Activated T-cell treated with anti-CD3 and anti-CD28 coated beads, Interleukin-2, amount 50 U/mL, for 1 hour (primary cell): ENCODE data around the gene DMBX1.

Experiments used
- DNase-seq: peaks from one replicate; pipeline ENCODE4 v3.0.0-alpha.2; 2020

The DMBX1 gene

GRCh38 chr1:46489638-46490405 lies at the start of gene DMBX1:
DMBX1 (plus strand) TSS chr1:46489836; CDS start chr1:46507011, 17,175 bp downstream.
- DNase-seq: peak; percentile 35

GRCh38 chr1:46440478-46440877 lies 49.2 kb upstream of the DMBX1 start:
- DNase-seq: no peak

GRCh38 chr1:46442317-46443161 lies 47.1 kb upstream of the DMBX1 start:
- DNase-seq: peak; percentile 75

GRCh38 chr1:46444466-46444865 lies 45.2 kb upstream of the DMBX1 start:
- DNase-seq: no peak

GRCh38 chr1:46445773-46446256 lies 43.8 kb upstream of the DMBX1 start:
- DNase-seq: no peak

- peak; percentile 81 for DNase-seq
These were observed 42.8 kb upstream of the DMBX1 start for GRCh38 chr1:46446646-46447498.

- no peak for DNase-seq
These were observed 42.0 kb upstream of the DMBX1 start for GRCh38 chr1:46447499-46448108.

- no peak for DNase-seq
These were observed 41.3 kb upstream of the DMBX1 start for GRCh38 chr1:46448109-46448911.

GRCh38 chr1:46449223-46450159 lies 40.1 kb upstream of the DMBX1 start:
- no peak for DNase-seq

- DNase-seq: no peak
These were observed 39.5 kb upstream of the DMBX1 start for GRCh38 chr1:46450160-46450517.

GRCh38 chr1:46451948-46452930 lies 37.4 kb upstream of the DMBX1 start:
- DNase-seq: no peak

GRCh38 chr1:46452931-46453325 lies 36.7 kb upstream of the DMBX1 start:
- no peak for DNase-seq

- no peak for DNase-seq
These were observed 36.2 kb upstream of the DMBX1 start for GRCh38 chr1:46453449-46453848.

GRCh38 chr1:46455951-46456350 lies 33.7 kb upstream of the DMBX1 start:
- DNase-seq: no peak

GRCh38 chr1:46456411-46456963 lies 33.1 kb upstream of the DMBX1 start:
- no peak for DNase-seq

- no peak for DNase-seq
These were observed 32.5 kb upstream of the DMBX1 start for GRCh38 chr1:46457178-46457577.

GRCh38 chr1:46458190-46458589 lies 31.4 kb upstream of the DMBX1 start:
- DNase-seq: no peak

- DNase-seq: no peak
These were observed 30.8 kb upstream of the DMBX1 start for GRCh38 chr1:46458846-46459245.

- no peak for DNase-seq
These were observed 30.3 kb upstream of the DMBX1 start for GRCh38 chr1:46459315-46459714.
